GM12874 (cell line): Measurements from ENCODE around the gene IDUA.

Source experiments
- CTCF ChIP-seq: IDR thresholded peaks from 2 replicates; pipeline ENCODE4 v1.5.1; 2011; ENCODE audit warnings: low read depth, mild to moderate bottlenecking, control low read depth, low read length, moderate library complexity; ENCODE audit not compliant: insufficient read depth

Gene IDUA

GRCh38 chr4:973431-974397 is 13.1 kb upstream of the IDUA start, which contains the start of gene DGKQ:
Gene DGKQ, minus strand, starts transcription at chr4:973569. Its CDS starts 87 bp downstream, at chr4:973482.
- TF ChIP-seq CTCF = no peak

- no peak for TF ChIP-seq CTCF
Measured at GRCh38 chr4:974668-975067, 12.2 kb upstream of the IDUA start.

GRCh38 chr4:978957-979701 is 7.7 kb upstream of the IDUA start:
- TF ChIP-seq CTCF = no peak

- TF ChIP-seq CTCF = no peak
Measured at GRCh38 chr4:982291-982690, 4.6 kb upstream of the IDUA start.

GRCh38 chr4:982814-983213 is 4.0 kb upstream of the IDUA start:
- no peak for TF ChIP-seq CTCF

- no peak for TF ChIP-seq CTCF
Measured at GRCh38 chr4:984336-985054, 2.3 kb upstream of the IDUA start.
